MCF 10A (cell line): ENCODE data around the gene PXYLP1. TPM values are rescaled to one million over a fixed set of nuclear protein-coding genes. Genes with fewer than 3 reads are reported as not detected.

ENCODE experiments used
- BruUV-seq: library from RNA; stranded (reverse); fragments of 400-500 nt; replicated peaks from 2 replicates; lab custom pipeline; 2021; lab: Mats Ljungman, UMichigan
- CTCF ChIA-PET: fragments of 300-600 bp; sonication (Branson Sonifier 250); formaldehyde crosslinking; extraction: SDS; loops from one replicate; lab custom pipeline; 2021; ENCODE audit warnings: antibody characterized with exemption, inconsistent platforms; lab: Yijun Ruan, JAX
- POLR2A ChIA-PET: fragments of 300-600, 350-650 bp; sonication (Branson Sonifier 250); formaldehyde crosslinking; extraction: SDS; loops from one replicate; lab custom pipeline; 2020; ENCODE audit warnings: antibody characterized with exemption, inconsistent platforms; lab: Yijun Ruan, JAX
- DNase-seq: peaks from one replicate; pipeline ENCODE4 v3.0.0-alpha.2; 2018; ENCODE audit not compliant: unreplicated experiment
- H3K27ac Mint-ChIP-seq: one replicate; pipeline ENCODE4 v1.8.0; 2022; ENCODE audit warnings: mild to moderate bottlenecking, low read depth, mixed read lengths; ENCODE audit not compliant: unreplicated experiment
- H3K27me3 Mint-ChIP-seq: one replicate; pipeline ENCODE4 v1.8.0; 2022; ENCODE audit warnings: mixed read lengths; ENCODE audit not compliant: insufficient read depth, unreplicated experiment
- H3K36me3 Mint-ChIP-seq: one replicate; pipeline ENCODE4 v1.8.0; 2022; ENCODE audit warnings: mild to moderate bottlenecking, moderate library complexity, mixed read lengths; ENCODE audit not compliant: insufficient read depth, unreplicated experiment
- H3K4me1 Mint-ChIP-seq: one replicate; pipeline ENCODE4 v1.8.0; 2022; ENCODE audit warnings: mixed read lengths; ENCODE audit not compliant: insufficient read depth, unreplicated experiment
- H3K4me3 Mint-ChIP-seq: one replicate; pipeline ENCODE4 v1.8.0; 2022; ENCODE audit warnings: mild to moderate bottlenecking, moderate library complexity, mixed read lengths; ENCODE audit not compliant: unreplicated experiment
- H3K9me3 Mint-ChIP-seq: one replicate; pipeline ENCODE4 v1.8.0; 2022; ENCODE audit warnings: mixed read lengths; ENCODE audit not compliant: unreplicated experiment
- intact Hi-C: fragments of 100-400 bp; cut with micrococcal nuclease; formaldehyde crosslinking; loops from 2 replicates; pipeline ENCODE4 v1.14.1; 2022
- total RNA-seq: library from RNA; stranded (reverse); gene quantifications from 2 replicates; pipeline ENCODE4 v1.2.3, GENCODE V29; 2022
- TF ChIP-seq, protein P1 (sequence below): fragments of 200-600 bp; IDR thresholded peaks from one replicate; pipeline ENCODE4 v1.8.0; 2022; ENCODE audit warnings: antibody characterized with exemption, mild to moderate bottlenecking; ENCODE audit not compliant: unreplicated experiment

Gene PXYLP1
- total RNA-seq, 1 experiment from 2014 or later: 2.1 TPM

GRCh38 chr3:141320399-141321108 lies 88.9 kb downstream of the PXYLP1 start:
- H3K4me1 Mint-ChIP-seq: no peaks in the 10 kb centered on the region
- no peak overlapping the region for H3K27ac Mint-ChIP-seq
- ChIA-PET CTCF (interaction anchor here (1.5 kb wide), 1 partner anchor 10 kb away, joined by 5 read pairs; no protein-coding TSS in a partner anchor), POLR2A (no interaction called here)
- intact Hi-C loops: no loop called here
- H3K4me3 Mint-ChIP-seq: no peak overlapping the region
- no TSS peak for BruUV-seq
- DNase-seq: no peak
- no peaks in the 10 kb centered on the region for H3K27me3 Mint-ChIP-seq
- H3K36me3 Mint-ChIP-seq: no peaks in the 10 kb centered on the region
- TF ChIP-seq, protein P1, sequence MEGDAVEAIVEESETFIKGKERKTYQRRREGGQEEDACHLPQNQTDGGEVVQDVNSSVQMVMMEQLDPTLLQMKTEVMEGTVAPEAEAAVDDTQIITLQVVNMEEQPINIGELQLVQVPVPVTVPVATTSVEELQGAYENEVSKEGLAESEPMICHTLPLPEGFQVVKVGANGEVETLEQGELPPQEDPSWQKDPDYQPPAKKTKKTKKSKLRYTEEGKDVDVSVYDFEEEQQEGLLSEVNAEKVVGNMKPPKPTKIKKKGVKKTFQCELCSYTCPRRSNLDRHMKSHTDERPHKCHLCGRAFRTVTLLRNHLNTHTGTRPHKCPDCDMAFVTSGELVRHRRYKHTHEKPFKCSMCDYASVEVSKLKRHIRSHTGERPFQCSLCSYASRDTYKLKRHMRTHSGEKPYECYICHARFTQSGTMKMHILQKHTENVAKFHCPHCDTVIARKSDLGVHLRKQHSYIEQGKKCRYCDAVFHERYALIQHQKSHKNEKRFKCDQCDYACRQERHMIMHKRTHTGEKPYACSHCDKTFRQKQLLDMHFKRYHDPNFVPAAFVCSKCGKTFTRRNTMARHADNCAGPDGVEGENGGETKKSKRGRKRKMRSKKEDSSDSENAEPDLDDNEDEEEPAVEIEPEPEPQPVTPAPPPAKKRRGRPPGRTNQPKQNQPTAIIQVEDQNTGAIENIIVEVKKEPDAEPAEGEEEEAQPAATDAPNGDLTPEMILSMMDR: no peak
- peaks cover 8% of the 10 kb centered on the region for H3K9me3 Mint-ChIP-seq

DNA sequence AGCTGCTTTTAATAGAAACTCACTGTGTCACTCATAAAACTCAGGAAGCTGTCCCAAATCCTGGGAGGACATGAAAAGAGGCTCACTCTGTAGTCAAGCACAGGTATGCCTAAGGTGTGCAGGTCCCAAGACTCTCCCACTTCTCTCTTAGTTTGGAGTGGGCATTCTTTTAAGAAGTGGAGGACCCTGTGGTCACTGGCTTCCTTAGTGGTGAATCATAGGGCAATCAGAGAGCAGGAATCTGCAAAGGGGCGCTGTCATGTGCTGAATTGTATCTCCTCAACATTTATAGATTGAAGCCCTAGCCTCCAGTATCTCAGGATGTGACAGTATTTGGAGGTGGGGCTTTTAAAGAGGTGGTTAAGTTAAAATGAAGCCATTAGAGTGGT lies 89.5 kb downstream of the PXYLP1 start:
- DNase-seq: no peak
- TF ChIP-seq, protein P1: no peak
- Mint-ChIP-seq H3K36me3 (no peaks in the 10 kb centered on the region), H3K4me3 (no peak overlapping the region), H3K4me1 (no peaks in the 10 kb centered on the region), H3K27me3 (no peaks in the 10 kb centered on the region), H3K27ac (no peak overlapping the region), H3K9me3 (peaks cover 8% of the 10 kb centered on the region)
- BruUV-seq: no TSS peak
- POLR2A ChIA-PET: interaction anchor here (2.7 kb wide), 1 partner anchor 9 kb away, joined by 10 read pairs; no protein-coding TSS in a partner anchor
- intact Hi-C loops: no loop called here
- CTCF ChIA-PET: interaction anchor here (0.5 to 1.5 kb wide), 2 partner anchors 11 to 106 kb away, joined by 3 to 5 read pairs; no protein-coding TSS in a partner anchor

DNA sequence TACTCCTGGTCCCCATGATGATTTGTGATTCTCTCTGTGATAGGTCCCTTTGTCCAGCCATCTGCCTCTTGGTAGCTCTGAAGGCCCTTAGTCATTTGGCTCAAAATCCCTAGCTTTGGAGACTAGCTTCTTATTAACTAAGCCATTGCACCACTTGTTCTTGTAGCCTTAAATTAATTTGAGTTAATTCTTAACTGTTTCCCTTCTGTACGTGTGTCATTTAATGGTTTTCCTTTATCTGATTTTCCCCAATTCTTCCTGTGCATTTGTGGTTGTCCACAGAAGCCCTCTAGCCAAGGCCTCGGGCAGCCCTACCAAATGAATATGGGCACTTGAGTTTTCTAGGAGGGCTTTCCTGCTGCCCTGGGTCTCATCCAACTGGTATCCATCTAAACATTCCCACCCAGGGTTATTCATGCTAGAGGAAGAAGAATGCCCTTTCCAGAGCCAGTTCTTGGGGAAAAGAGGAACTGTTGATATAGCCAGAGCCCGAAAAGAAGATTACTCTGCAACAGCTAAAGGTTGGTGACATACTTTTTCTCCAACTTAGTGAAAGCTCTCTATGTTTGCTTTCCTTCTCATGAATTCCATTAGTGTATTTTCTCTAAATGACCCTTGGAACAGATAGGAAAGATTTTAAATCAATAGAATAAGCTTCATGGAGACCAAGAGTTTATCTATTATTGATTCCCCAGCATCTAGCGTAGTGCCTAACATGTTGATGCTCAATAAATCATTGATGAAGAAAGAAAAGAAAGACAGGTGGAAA lies 92.5 kb downstream of the PXYLP1 start:
- Mint-ChIP-seq H3K27me3 (no peaks in the 10 kb centered on the region), H3K4me1 (no peaks in the 10 kb centered on the region), H3K9me3 (peaks cover 8% of the 10 kb centered on the region), H3K27ac (no peak overlapping the region), H3K36me3 (no peaks in the 10 kb centered on the region), H3K4me3 (no peak overlapping the region)
- CTCF ChIA-PET: interaction anchor here (0.6 to 1.4 kb wide), 9 partner anchors 9 to 202 kb away, joined by 3 to 5 read pairs (median 3); no protein-coding TSS in a partner anchor
- TF ChIP-seq, protein P1: no peak
- no TSS peak for BruUV-seq
- intact Hi-C loops: no loop called here
- POLR2A ChIA-PET: interaction anchor here (2.7 kb wide), 1 partner anchor 12 kb away, joined by 10 read pairs; no protein-coding TSS in a partner anchor
- no peak for DNase-seq

GRCh38 chr3:141326123-141326522 lies 94.5 kb downstream of the PXYLP1 start:
- H3K27ac Mint-ChIP-seq: no peak overlapping the region
- no peaks in the 10 kb centered on the region for H3K27me3 Mint-ChIP-seq
- H3K4me1 Mint-ChIP-seq: peaks cover under 1% of the 10 kb centered on the region
- ChIA-PET POLR2A (no interaction called here), CTCF (interaction anchor here (0.7 kb wide), 1 partner anchor 10 kb away, joined by 7 read pairs; no protein-coding TSS in a partner anchor)
- no peaks in the 10 kb centered on the region for H3K9me3 Mint-ChIP-seq
- TF ChIP-seq, protein P1: no peak
- no peak overlapping the region for H3K4me3 Mint-ChIP-seq
- intact Hi-C loops: no loop called here
- no peak for DNase-seq
- BruUV-seq: no TSS peak
- no peaks in the 10 kb centered on the region for H3K36me3 Mint-ChIP-seq
